K562 (cell line): ENCODE results near the gene GRAMD2B. TPM values are rescaled to one million over a fixed set of nuclear protein-coding genes. Genes with fewer than 3 reads are reported as not detected.

Experiments used
- ELF1 ChIP-seq: fragments of 200-800 bp; sonication (Bioruptor generic); IDR thresholded peaks from 2 replicates; pipeline ENCODE4 v1.6.1; 2016; ENCODE audit warnings: missing genetic modification characterization, missing compliant biosample characterization
- FOSL1 ChIP-seq: fragments of 200-800 bp; sonication (Bioruptor generic); conservative IDR thresholded peaks from 2 replicates; pipeline ENCODE4 v1.6.1; 2016; ENCODE audit warnings: missing genetic modification characterization, missing compliant biosample characterization
- GATAD2B ChIP-seq: fragments of 450-650 bp; IDR thresholded peaks from 2 replicates; pipeline ENCODE4 v1.6.1; 2017; ENCODE audit warnings: mild to moderate bottlenecking, borderline replicate concordance
- KLF13 ChIP-seq: fragments of 450-650 bp; IDR thresholded peaks from 2 replicates; pipeline ENCODE4 v1.6.1; 2016; ENCODE audit warnings: missing genetic modification characterization, low read depth, mild to moderate bottlenecking, missing compliant biosample characterization, moderate library complexity, borderline replicate concordance
- KLF6 ChIP-seq: fragments of 250-450 bp; sonication (Bioruptor Pico); IDR thresholded peaks from 2 replicates; pipeline ENCODE4 v1.4.0; 2020; ENCODE audit warnings: mild to moderate bottlenecking, moderate library complexity, borderline replicate concordance
- MTF1 ChIP-seq: fragments of 250-450 bp; sonication (Bioruptor Pico); IDR thresholded peaks from 2 replicates; pipeline ENCODE4 v1.9.0; 2021; ENCODE audit warnings: moderate library complexity, mild to moderate bottlenecking, inconsistent platforms, borderline replicate concordance
- NBN ChIP-seq: fragments of 450-650 bp; IDR thresholded peaks from 2 replicates; pipeline ENCODE4 v1.6.1; 2016; ENCODE audit warnings: low read depth, mild to moderate bottlenecking
- POLR3A ChIP-seq: IDR thresholded peaks from 2 replicates; pipeline ENCODE4 v1.6.1; 2011; ENCODE audit warnings: borderline replicate concordance, mild to moderate bottlenecking, moderate library complexity; ENCODE audit not compliant: insufficient read length, insufficient read depth; ENCODE audit errors: extremely low read depth
- PURB ChIP-seq: sonication (generic); formaldehyde crosslinking; IDR thresholded peaks from 2 replicates; pipeline ENCODE4 v1.9.0; 2021; ENCODE audit warnings: low read depth, mild to moderate bottlenecking, missing genetic modification reagents
- SOX6 ChIP-seq: fragments of 450-650 bp; IDR thresholded peaks from 2 replicates; pipeline ENCODE4 v1.6.1; 2014; ENCODE audit warnings: mild to moderate bottlenecking
- SP1 ChIP-seq: sonication (generic); formaldehyde crosslinking; IDR thresholded peaks from 2 replicates; pipeline ENCODE4 v1.8.1; 2022; ENCODE audit warnings: mild to moderate bottlenecking, missing genetic modification reagents
- SUPT5H ChIP-seq: fragments of 450-650 bp; IDR thresholded peaks from 2 replicates; pipeline ENCODE4 v1.6.1; 2016
- TAF7 ChIP-seq: fragments of 450-650 bp; IDR thresholded peaks from 2 replicates; pipeline ENCODE4 v1.6.1; 2016; ENCODE audit warnings: missing genetic modification characterization, missing compliant biosample characterization
- TEAD4 ChIP-seq, 2 experiments: sonication (generic) in 1 of 2; formaldehyde crosslinking in 1 of 2; IDR thresholded peaks; 2 replicates each; pipeline versions ENCODE4 v1.6.1 to v1.8.0; 2012 to 2022; ENCODE audit warnings: borderline replicate concordance in 1 of 2, inconsistent platforms in 1 of 2, low read length in 1 of 2, mild to moderate bottlenecking in 1 of 2, missing genetic modification reagents in 1 of 2
- WHSC1 ChIP-seq: IDR thresholded peaks from one replicate; pipeline ENCODE4 v1.6.1; 2012; ENCODE audit warnings: low read length, control low read depth, inconsistent platforms
- ZBTB7A ChIP-seq: IDR thresholded peaks from 2 replicates; pipeline ENCODE4 v1.6.1; 2011; ENCODE audit warnings: low read depth, mild to moderate bottlenecking, low read length, moderate library complexity, borderline replicate concordance; ENCODE audit not compliant: control insufficient read depth
- ZNF668 ChIP-seq: fragments of 250-450 bp; sonication (Bioruptor Pico); IDR thresholded peaks from 2 replicates; pipeline ENCODE4 v1.8.0; 2022; ENCODE audit warnings: mild to moderate bottlenecking, inconsistent platforms
- ZNF76 ChIP-seq: fragments of 250-450 bp; sonication (Bioruptor Pico); IDR thresholded peaks from 2 replicates; pipeline ENCODE4 v1.4.0; 2020; ENCODE audit warnings: mild to moderate bottlenecking, moderate library complexity, borderline replicate concordance
- ZZZ3 ChIP-seq: fragments of 450-650 bp; IDR thresholded peaks from 2 replicates; pipeline ENCODE4 v1.6.1; 2016; ENCODE audit warnings: antibody characterized with exemption, mild to moderate bottlenecking, moderate library complexity
- polyA plus RNA-seq, 8 experiments: library from polyadenylated mRNA; depleted of rRNA in 4 of 8; stranded (reverse) in 5 of 8; unstranded in 3 of 8; fragments of >200 nt; fragmentation: Nextera tagmentation in 2 of 8; fragmentation: Illumina TruSeq in 1 of 8; extraction: Ambion mirVana in 2 of 8; extraction: Trizol in 1 of 8; gene quantifications; 2 replicates each; pipeline versions ENCODE4 v1.2.1 to v1.2.3, GENCODE V29; 2011 to 2014; ENCODE audit warnings: inconsistent platforms in 1 of 8, missing spikeins in 1 of 8
- total RNA-seq, 7 experiments: library from RNA; depleted of rRNA in 6 of 7; stranded (reverse); fragments of >200 nt in 6 of 7; fragmentation: Illumina TruSeq in 2 of 7; extraction: Trizol in 2 of 7; gene quantifications; 2 replicates each; pipeline versions ENCODE4 v1.2.1 to v1.2.3, GENCODE V29; 2011 to 2021; ENCODE audit warnings: low replicate concordance in 1 of 7
- TF ChIP-seq, protein P1 (sequence below): sonication (generic); formaldehyde crosslinking; IDR thresholded peaks from 2 replicates; pipeline ENCODE4 v1.8.0; 2022; ENCODE audit warnings: missing genetic modification reagents, mild to moderate bottlenecking, moderate library complexity, borderline replicate concordance
- TF ChIP-seq, protein P2 (sequence below): sonication (generic); formaldehyde crosslinking; IDR thresholded peaks from 2 replicates; pipeline ENCODE4 v1.8.1; 2022; ENCODE audit warnings: missing genetic modification reagents
- TF ChIP-seq, protein P3 (sequence below), 2 experiments: fragments of 200-800 bp in 1 of 2; sonication (Bioruptor generic) in 1 of 2; sonication (generic) in 1 of 2; formaldehyde crosslinking in 1 of 2; IDR thresholded peaks in 1 of 2; conservative IDR thresholded peaks in 1 of 2; 2 replicates each; pipeline versions ENCODE4 v1.5.0 to v1.6.1; 2016 to 2020; ENCODE audit warnings: missing compliant biosample characterization in 1 of 2, missing genetic modification characterization in 1 of 2, missing genetic modification reagents in 1 of 2
- TF ChIP-seq, protein P4 (sequence below): fragments of 200-800 bp; sonication (Bioruptor generic); IDR thresholded peaks from 2 replicates; pipeline ENCODE4 v1.6.1; 2017; ENCODE audit warnings: missing genetic modification characterization, missing compliant biosample characterization

The GRAMD2B gene
- total and polyA plus RNA-seq, 9 of the 15 experiments (the other 6 are each of a cell fraction or from before 2014, with no cell fraction given), result 0.32 to 4.2 (median 1.4) TPM

DNA sequence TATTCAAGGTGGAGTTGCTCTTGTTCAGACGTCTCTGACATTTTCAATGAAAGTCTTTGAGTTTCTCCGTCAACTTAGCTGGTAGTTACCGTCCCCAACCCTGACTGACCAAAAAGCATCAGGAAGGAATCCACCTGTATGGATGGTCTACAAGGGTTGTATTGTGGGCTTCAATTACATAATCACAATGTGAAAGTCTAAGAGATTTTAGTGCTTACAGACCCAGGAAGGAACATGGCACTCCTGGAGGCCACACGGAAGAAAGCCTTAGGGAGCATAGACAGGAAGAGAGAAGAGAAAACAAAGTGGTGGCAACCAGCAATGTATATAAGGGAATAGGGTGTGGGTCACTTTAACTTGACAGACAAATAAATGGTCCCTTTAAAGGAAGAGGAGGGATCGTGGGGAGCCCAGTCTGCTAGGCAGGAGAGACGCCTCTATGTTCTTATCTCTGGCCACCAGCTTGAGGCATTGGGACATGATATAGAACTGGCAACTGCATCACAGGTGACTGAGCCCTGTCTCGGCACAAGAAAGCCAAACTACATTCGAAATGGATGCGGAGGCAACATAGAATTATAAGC is 91.4 kb downstream of the GRAMD2B start (continued):
- TF ChIP-seq GATAD2B, result peak; percentile 32; the same call in 1 of the 2 replicates
- TF ChIP-seq FOSL1 (tag), result peak; percentile 69
- TF ChIP-seq SOX6, result peak; percentile 81
- no peak for TF ChIP-seq ZZZ3
- TF ChIP-seq SUPT5H, result peak; percentile 63; the same call in 1 of the 2 replicates
- TF ChIP-seq ZBTB7A, result no peak
- peak; percentile 95 for TF ChIP-seq TEAD4 (IDR thresholded peaks at IDR 0.05; ENCODE audit: low read length)
- no peak for TF ChIP-seq TEAD4 (CRISPR knock-in tag; IDR thresholded peaks at IDR 0.05; ENCODE audit: borderline replicate concordance)
- TF ChIP-seq, protein P1, sequence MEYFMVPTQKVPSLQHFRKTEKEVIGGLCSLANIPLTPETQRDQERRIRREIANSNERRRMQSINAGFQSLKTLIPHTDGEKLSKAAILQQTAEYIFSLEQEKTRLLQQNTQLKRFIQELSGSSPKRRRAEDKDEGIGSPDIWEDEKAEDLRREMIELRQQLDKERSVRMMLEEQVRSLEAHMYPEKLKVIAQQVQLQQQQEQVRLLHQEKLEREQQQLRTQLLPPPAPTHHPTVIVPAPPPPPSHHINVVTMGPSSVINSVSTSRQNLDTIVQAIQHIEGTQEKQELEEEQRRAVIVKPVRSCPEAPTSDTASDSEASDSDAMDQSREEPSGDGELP, result peak; percentile 71; the same call in 1 of the 2 replicates
- no peak; the same call in 1 of the 2 replicates for TF ChIP-seq TAF7 (tag)
- no peak for TF ChIP-seq WHSC1
- TF ChIP-seq, protein P2, sequence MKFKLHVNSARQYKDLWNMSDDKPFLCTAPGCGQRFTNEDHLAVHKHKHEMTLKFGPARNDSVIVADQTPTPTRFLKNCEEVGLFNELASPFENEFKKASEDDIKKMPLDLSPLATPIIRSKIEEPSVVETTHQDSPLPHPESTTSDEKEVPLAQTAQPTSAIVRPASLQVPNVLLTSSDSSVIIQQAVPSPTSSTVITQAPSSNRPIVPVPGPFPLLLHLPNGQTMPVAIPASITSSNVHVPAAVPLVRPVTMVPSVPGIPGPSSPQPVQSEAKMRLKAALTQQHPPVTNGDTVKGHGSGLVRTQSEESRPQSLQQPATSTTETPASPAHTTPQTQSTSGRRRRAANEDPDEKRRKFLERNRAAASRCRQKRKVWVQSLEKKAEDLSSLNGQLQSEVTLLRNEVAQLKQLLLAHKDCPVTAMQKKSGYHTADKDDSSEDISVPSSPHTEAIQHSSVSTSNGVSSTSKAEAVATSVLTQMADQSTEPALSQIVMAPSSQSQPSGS (CRISPR knock-in tag), result no peak
- no peak for TF ChIP-seq ZNF668 (CRISPR knock-in tag)
- TF ChIP-seq, protein P3, sequence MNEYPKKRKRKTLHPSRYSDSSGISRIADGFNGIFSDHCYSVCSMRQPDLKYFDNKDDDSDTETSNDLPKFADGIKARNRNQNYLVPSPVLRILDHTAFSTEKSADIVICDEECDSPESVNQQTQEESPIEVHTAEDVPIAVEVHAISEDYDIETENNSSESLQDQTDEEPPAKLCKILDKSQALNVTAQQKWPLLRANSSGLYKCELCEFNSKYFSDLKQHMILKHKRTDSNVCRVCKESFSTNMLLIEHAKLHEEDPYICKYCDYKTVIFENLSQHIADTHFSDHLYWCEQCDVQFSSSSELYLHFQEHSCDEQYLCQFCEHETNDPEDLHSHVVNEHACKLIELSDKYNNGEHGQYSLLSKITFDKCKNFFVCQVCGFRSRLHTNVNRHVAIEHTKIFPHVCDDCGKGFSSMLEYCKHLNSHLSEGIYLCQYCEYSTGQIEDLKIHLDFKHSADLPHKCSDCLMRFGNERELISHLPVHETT (CRISPR knock-in tag; conservative IDR thresholded peaks at IDR 0.05 in 1 of 2, IDR thresholded peaks at IDR 0.05 in 1 of 2), result peak in 1 of 2 experiments; percentile 61; a peak in 1 of 4 replicates
- TF ChIP-seq MTF1, result no peak
- no peak for TF ChIP-seq SP1 (CRISPR knock-in tag)
- TF ChIP-seq NBN, result peak; percentile 79
- TF ChIP-seq ZNF76 (CRISPR knock-in tag), result no peak
- TF ChIP-seq KLF13, result no peak
- TF ChIP-seq, protein P4, sequence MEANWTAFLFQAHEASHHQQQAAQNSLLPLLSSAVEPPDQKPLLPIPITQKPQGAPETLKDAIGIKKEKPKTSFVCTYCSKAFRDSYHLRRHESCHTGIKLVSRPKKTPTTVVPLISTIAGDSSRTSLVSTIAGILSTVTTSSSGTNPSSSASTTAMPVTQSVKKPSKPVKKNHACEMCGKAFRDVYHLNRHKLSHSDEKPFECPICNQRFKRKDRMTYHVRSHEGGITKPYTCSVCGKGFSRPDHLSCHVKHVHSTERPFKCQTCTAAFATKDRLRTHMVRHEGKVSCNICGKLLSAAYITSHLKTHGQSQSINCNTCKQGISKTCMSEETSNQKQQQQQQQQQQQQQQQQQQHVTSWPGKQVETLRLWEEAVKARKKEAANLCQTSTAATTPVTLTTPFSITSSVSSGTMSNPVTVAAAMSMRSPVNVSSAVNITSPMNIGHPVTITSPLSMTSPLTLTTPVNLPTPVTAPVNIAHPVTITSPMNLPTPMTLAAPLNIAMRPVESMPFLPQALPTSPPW (CRISPR knock-in tag), result peak; percentile 56
- no peak for TF ChIP-seq POLR3A
- TF ChIP-seq KLF6 (CRISPR knock-in tag), result peak; percentile 46; the same call in 1 of the 2 replicates
- TF ChIP-seq ELF1 (tag), result peak; percentile 31; the same call in 1 of the 2 replicates
- TF ChIP-seq PURB (CRISPR knock-in tag), result no peak
